ENCODE data around the gene FXYD4. TPM values are rescaled to one million over a fixed set of nuclear protein-coding genes. Genes with fewer than 3 reads are reported as not detected.

Gene FXYD4
- total and polyA plus RNA-seq, 2 of the 8 experiments (the other 6 are each of a cell fraction or from before 2014, with no cell fraction given), result not detected

DNA sequence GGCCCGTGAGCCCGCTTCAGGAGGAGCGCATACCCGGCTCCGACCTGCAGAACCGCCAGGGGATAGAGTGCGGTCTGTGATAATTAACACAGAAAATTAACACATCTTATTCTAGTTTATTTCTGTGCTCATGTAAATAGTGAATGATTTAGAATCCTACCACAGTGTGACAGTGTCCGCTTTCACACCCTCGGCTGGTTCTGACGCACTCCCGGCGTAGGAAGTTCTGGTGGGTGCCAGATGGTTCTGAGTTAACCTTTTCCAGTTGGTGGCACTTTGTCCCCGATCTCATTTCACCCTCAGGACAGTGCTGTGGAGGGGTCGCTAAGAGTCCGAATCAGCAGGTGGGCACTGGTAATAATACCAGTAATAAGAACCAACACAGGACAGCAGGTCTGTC is 28.3 kb upstream of the FXYD4 start:
- no peak overlapping the region for H2BK5ac ChIP-seq (ENCODE audit: low read depth, low read length)
- no peak overlapping the region for H4K91ac ChIP-seq (replicated peaks; ENCODE audit: insufficient read length, low read length)
- no peak overlapping the region for H3K4ac ChIP-seq (replicated peaks; ENCODE audit: insufficient read length, low read depth, low read length)
- H3K4me2 ChIP-seq (ENCODE audit: insufficient read depth in 1 of 2, low read depth in 2 of 2, low read length in 2 of 2), result no peak overlapping the region
- H2BK15ac ChIP-seq (ENCODE audit: low read length), result no peak overlapping the region
- H3K36me3 ChIP-seq (ENCODE audit: control insufficient read depth in 2 of 4, insufficient read depth in 4 of 4, low read length in 3 of 4), result no peaks in the 10 kb centered on the region
- H3K9me3 ChIP-seq (ENCODE audit: insufficient read depth in 2 of 2, low read depth in 1 of 2, low read length in 1 of 2), result no peaks in the 10 kb centered on the region
- no peak overlapping the region for H2BK120ac ChIP-seq (replicated peaks; ENCODE audit: low read depth, low read length)
- H3K27ac ChIP-seq (ENCODE audit: low read depth, low read length), result no peak overlapping the region
- no peak overlapping the region for H4K8ac ChIP-seq (ENCODE audit: extremely low read depth, insufficient read depth, low read length)
- H2BK20ac ChIP-seq (ENCODE audit: low read length), result no peak overlapping the region
- POLR2A ChIA-PET (ENCODE audit: partially characterized antibody), result no interaction called here
- H3K9ac ChIP-seq (replicated peaks in 1 of 4; ENCODE audit: extremely low read depth in 1 of 4, low read depth in 3 of 4, low read length in 3 of 4), result no peak overlapping the region
- no peaks in the 10 kb centered on the region for H3K79me1 ChIP-seq (ENCODE audit: low read depth, low read length)
- H4K5ac ChIP-seq (ENCODE audit: insufficient read length, low read depth, low read length), result no peak overlapping the region
- no peak overlapping the region for H3K4me3 ChIP-seq (ENCODE audit: extremely low read depth in 1 of 4, insufficient read depth in 2 of 4, low read depth in 3 of 4, low read length in 4 of 4)
- WGBS, 2 experiments (ENCODE audit: extremely low coverage in 1 of 2, insufficient coverage in 1 of 2, insufficient read length in 1 of 2, insufficient replicate concordance in 2 of 2, low coverage in 1 of 2, low lambda C conversion rate in 2 of 2, missing lambda C conversion rate in 1 of 2), result 91% methylated on average over 14 of the region's 15 CpGs; no CpG with 5 or more reads in 1 of the 2 experiments
- no peaks in the 10 kb centered on the region for H3K27me3 ChIP-seq (replicated peaks in 1 of 4; ENCODE audit: control insufficient read depth in 3 of 4, extremely low read depth in 1 of 4, insufficient read depth in 3 of 4, low read length in 3 of 4)
- H2AFZ ChIP-seq (ENCODE audit: low read length), result no peak overlapping the region
- no peaks in the 10 kb centered on the region for H4K20me1 ChIP-seq (replicated peaks in 1 of 2; ENCODE audit: control insufficient read depth in 1 of 2, insufficient read depth in 2 of 2, low read length in 2 of 2)
- H3K23me2 ChIP-seq (ENCODE audit: low read depth, low read length), result no peaks in the 10 kb centered on the region
- peaks cover 0 to 6% (median 2%) of the 10 kb centered on the region in 4 experiments; a peak in 5 of 7 replicates for H3K4me1 ChIP-seq (replicated peaks in 1 of 4; ENCODE audit: control insufficient read depth in 3 of 4, insufficient read depth in 4 of 4, low read length in 3 of 4)
- DNase-seq (ENCODE audit: low read depth in 1 of 2, low spot score in 2 of 2) (no peak), FAIRE-seq (no peak)
- H3K14ac ChIP-seq (ENCODE audit: insufficient read length), result no peak overlapping the region
- H3K56ac ChIP-seq (replicated peaks; ENCODE audit: insufficient read length, low read depth, low read length), result no peak overlapping the region
- H3K79me2 ChIP-seq (ENCODE audit: control insufficient read depth in 1 of 2, insufficient read depth in 2 of 2, low read length in 2 of 2), result no peaks in the 10 kb centered on the region
- no peak overlapping the region for H2AK5ac ChIP-seq (ENCODE audit: low read depth, low read length)
- H3K23ac ChIP-seq (ENCODE audit: insufficient read length), result no peak overlapping the region
- H3K18ac ChIP-seq (ENCODE audit: extremely low read depth, low read length), result no peak overlapping the region
- CTCF ChIA-PET (ENCODE audit: partially characterized antibody), result interaction anchor here (1.3 kb wide), 1 partner anchor 77 kb away, joined by 3 read pairs; no protein-coding TSS in a partner anchor
- no peak overlapping the region for H2BK12ac ChIP-seq (ENCODE audit: low read depth, low read length)
- TF ChIP-seq SP1 (IDR thresholded peaks at IDR 0.05; ENCODE audit: low read depth, low read length), result no peak
- no peak for TF ChIP-seq RFX5 (IDR thresholded peaks at IDR 0.05; ENCODE audit: borderline replicate concordance, low read depth, low read length)
- TF ChIP-seq CTCF (IDR thresholded peaks at IDR 0.05; ENCODE audit: control extremely low read depth in 1 of 3, insufficient read depth in 1 of 3, low read depth in 1 of 3, low read length in 3 of 3), result no peak
- TF ChIP-seq JUND (IDR thresholded peaks at IDR 0.05; ENCODE audit: low read length), result no peak
- no peak for TF ChIP-seq BRCA1 (IDR thresholded peaks at IDR 0.05; ENCODE audit: low read depth, low read length)
- TF ChIP-seq ATF3 (IDR thresholded peaks at IDR 0.05; ENCODE audit: insufficient read depth, low read depth, low read length), result no peak
- TF ChIP-seq RAD21 (IDR thresholded peaks at IDR 0.05 in 1 of 2, conservative IDR thresholded peaks at IDR 0.05 in 1 of 2; ENCODE audit: low read depth in 2 of 2, low read length in 2 of 2), result no peak
- no peak for TF ChIP-seq CHD1 (IDR thresholded peaks at IDR 0.05; ENCODE audit: low read depth, low read length)
- TF ChIP-seq CHD2 (IDR thresholded peaks at IDR 0.05; ENCODE audit: low read length), result no peak
- TF ChIP-seq SP4 (IDR thresholded peaks at IDR 0.05; ENCODE audit: low read length), result no peak
- TF ChIP-seq POLR2AphosphoS5 (IDR thresholded peaks at IDR 0.05; ENCODE audit: low read depth, low read length), result no peak
- TF ChIP-seq RXRA (IDR thresholded peaks at IDR 0.05; ENCODE audit: insufficient read depth, low read depth, low read length), result no peak

All from H1 (cell line).